Transverse colon (tissue), 3 donors: ENCODE measurements around the gene MCAM.

Source experiments
- CTCF ChIP-seq, 5 experiments: fragments of 200-600 bp in 3 of 5; fragments of 450-650 bp in 2 of 5; sonication (generic) in 3 of 5; IDR thresholded peaks; 1 replicate in 2 of 5; 2 replicates in 3 of 5; pipeline ENCODE4 v1.5.1; 2016 to 2017; ENCODE audit warnings: antibody characterized with exemption in 5 of 5, inconsistent platforms in 3 of 5, mild to moderate bottlenecking in 2 of 5, moderate library complexity in 1 of 5
- EP300 ChIP-seq: sonication (generic); formaldehyde crosslinking; IDR thresholded peaks from one replicate; pipeline ENCODE4 v1.6.1; 2017; ENCODE audit warnings: antibody characterized with exemption, low read depth
- POLR2A ChIP-seq: fragments of 450-650 bp; IDR thresholded peaks from one replicate; pipeline ENCODE4 v1.6.1; 2016; ENCODE audit warnings: antibody characterized with exemption, mild to moderate bottlenecking, moderate library complexity

- TF ChIP-seq CTCF (IDR thresholded peaks at IDR 0.05) (no peak), POLR2A (peak; percentile 54), EP300 (no peak)
Measured at GRCh38 chr11:119316729-119317591, at the start of gene MCAM.
